ENCODE results near the gene PEBP1.

- TF ChIP-seq, protein P1, sequence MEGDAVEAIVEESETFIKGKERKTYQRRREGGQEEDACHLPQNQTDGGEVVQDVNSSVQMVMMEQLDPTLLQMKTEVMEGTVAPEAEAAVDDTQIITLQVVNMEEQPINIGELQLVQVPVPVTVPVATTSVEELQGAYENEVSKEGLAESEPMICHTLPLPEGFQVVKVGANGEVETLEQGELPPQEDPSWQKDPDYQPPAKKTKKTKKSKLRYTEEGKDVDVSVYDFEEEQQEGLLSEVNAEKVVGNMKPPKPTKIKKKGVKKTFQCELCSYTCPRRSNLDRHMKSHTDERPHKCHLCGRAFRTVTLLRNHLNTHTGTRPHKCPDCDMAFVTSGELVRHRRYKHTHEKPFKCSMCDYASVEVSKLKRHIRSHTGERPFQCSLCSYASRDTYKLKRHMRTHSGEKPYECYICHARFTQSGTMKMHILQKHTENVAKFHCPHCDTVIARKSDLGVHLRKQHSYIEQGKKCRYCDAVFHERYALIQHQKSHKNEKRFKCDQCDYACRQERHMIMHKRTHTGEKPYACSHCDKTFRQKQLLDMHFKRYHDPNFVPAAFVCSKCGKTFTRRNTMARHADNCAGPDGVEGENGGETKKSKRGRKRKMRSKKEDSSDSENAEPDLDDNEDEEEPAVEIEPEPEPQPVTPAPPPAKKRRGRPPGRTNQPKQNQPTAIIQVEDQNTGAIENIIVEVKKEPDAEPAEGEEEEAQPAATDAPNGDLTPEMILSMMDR (IDR thresholded peaks at IDR 0.05), result no peak
- no peak for TF ChIP-seq POLR2A (IDR thresholded peaks at IDR 0.05)
These were observed 36.8 kb upstream of the PEBP1 start for GRCh38 chr12:118098911-118099671.
